Activated CD4-positive, alpha-beta T cell treated with anti-CD3 and anti-CD28 coated beads for 1 hour (primary cell): ENCODE measurements around the gene SF3A2.

Source experiments
- DNase-seq: peaks from one replicate; pipeline ENCODE4 v3.0.0-alpha.2; 2020

SF3A2 gene

DNA sequence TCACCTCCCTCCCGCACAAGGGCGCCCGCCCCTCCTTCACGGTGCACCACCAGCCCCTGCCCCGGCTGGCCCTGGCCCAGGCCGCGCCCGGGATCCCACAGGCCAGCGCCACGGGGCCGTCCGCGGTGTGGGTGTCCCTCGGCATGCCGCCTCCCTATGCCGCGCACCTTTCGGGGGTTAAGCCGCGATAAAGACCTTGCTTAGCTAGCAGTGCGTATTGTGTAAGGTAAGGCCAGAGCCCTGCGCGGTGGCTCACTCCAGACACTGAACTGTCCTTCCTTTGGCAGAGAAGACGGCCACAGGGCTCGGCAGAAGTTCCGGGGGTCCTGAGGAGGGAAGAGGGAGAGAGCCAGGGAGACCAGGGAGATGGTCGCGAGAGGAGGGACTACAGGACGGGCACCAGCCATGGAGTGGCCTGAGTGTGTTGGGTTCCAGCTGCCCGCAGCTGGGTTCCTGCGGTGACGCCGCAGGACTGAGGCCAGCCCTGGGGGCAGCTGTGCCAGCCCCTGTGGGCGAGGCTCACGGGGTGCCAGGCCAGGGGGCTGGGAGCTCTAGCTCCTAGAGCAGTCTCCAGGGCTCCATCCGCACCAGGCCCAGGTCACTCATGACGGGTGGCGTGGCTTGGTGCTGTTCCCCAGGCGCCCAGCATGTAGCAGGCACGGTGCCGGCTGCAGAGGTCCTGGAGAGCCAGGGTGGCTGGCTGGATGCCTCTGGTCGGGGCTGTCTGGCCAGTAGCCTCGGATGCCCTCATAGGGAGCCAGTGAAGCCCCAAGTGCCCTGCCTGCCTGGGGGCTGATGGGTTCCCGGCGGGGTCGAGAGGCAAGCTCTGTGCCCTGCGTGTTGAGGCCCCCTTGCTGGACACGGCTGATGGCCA is 8.2 kb upstream of the SF3A2 start:
- DNase-seq: no peak

DNA sequence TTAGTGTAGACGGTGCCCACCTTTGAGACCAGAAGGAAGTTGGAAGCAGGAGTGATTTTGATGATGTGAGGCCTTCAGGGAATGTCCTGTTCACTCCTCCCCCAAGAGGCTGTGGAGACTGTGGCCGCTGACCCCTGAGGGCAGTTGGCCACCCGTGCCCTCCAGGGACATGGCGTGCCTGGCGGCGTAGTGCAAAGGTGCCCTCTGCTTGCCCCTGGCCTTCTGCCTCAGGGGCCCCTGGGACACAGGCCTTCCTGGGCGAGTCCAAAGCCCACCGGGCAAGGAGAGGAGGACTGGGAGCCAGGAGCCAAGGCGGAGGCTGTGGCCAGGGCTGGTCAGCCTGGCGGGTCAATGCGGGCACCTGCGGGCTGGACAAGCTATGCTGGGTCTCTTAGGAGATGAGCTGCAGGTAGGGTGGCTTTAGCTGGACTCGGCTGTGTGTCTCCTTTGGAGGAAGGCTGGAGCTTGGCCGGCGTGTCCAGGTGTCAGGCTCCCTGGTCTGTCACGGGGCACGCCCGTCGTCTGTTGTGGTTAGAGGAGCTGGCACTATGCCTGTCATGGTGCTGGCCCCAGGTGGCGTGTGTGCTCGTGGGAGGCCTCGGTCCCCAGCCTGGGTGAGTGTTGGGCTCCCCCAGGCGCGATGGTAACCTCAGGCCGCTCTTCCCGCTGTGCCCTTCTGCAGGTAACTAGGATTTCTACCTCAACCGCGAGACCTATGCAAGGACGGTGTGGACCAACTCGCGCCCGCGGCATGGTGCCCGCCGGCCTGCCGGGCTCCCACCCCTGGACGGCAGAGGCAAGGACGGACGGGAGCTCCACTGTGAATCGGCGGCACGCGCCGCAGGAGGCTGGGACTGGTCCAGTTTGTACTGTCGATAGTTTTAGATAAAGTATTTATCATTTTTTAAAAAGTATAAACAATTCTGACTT is 7.3 kb upstream of the SF3A2 start:
- DNase-seq: no peak

DNA sequence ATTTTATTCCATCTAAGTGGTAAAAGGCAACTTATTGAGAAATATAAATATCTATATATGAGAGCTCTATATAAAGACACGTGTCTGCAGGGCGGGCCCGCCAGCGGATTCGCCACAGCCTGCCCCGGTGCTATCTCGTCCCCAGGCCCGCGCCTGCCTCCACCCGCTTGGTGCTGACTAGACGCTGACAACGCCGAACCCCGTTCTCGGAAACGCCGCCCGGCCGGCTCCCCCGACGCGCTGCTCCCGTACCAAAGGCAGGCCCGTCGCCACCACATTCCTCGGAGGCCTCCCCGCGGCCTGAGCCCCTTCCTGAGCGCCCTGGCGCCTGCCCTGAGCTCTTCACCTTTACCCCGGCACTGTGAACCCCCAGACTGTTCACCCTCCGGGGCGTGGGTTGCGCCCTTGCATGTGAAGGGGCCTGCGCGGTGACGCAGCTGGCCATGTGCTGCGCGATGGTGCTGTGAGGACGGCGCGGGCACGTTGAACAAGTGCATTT is 6.5 kb upstream of the SF3A2 start:
- no peak for DNase-seq

GRCh38 chr19:2230807-2231533 is 5.7 kb upstream of the SF3A2 start:
- no peak for DNase-seq

DNA sequence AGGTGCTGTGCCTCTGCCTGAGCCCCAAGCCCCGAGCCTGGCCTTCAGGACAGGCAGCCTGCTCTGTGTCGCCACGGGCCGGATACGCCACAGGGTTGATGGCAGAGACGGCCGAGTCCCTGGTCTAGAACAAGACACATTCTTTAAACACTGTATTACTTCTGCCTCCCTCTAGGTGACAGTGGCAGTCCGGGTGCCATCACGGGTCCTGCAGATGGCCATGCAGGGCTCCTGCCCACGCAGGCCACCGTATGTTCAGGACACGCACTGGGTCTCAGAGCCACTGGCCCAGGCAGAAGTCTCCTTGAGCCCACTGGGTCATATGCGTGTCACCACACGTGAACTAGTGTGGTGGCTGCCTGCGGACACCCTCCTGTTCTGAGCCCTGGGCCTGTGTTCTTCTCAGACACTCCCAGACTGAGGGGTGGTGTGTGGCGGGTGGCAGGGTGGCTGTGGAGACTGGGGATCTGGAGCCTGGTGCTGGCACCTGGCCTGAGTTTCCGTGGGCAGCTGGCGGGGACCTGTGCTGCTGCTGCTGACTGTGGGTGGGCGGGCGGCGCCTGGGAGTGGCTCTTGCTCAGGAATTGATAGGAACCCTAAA is 4.9 kb upstream of the SF3A2 start:
- DNase-seq: no peak

- no peak for DNase-seq
These were observed 4.1 kb upstream of the SF3A2 start for GRCh38 chr19:2232286-2233151.

DNA sequence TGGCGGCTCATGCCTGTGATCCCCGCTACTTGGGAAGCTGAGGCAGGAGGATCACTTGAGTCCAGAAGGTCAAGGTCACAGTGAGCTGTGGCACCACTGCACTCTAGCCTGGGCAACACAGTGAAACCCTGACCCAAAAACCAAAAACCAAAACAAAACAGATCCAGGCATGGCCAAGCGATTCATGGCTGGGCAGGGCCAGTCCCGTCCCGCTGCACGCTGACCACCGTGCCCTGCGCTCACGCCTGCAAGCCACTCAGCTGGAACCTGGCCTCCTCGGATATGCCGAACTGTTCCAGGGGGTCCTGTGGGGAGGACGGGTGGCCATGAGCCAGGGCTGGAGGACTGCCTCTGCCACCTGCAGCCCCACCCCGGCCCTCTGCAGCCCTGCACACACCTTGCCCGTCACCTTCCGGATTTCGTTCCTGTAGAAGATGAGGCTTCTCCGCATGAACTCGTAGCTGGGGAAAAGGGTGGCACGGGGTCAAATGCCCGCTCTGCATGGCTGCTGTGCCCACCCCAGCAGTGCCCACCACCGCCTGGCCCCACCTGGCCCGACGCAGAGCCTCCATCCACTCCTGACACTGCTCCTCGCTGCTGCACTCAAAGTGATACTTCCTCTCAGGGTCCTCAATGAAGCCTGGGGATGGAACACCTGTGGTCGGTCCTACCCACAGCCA is 2.9 kb upstream of the SF3A2 start:
- DNase-seq: no peak

DNA sequence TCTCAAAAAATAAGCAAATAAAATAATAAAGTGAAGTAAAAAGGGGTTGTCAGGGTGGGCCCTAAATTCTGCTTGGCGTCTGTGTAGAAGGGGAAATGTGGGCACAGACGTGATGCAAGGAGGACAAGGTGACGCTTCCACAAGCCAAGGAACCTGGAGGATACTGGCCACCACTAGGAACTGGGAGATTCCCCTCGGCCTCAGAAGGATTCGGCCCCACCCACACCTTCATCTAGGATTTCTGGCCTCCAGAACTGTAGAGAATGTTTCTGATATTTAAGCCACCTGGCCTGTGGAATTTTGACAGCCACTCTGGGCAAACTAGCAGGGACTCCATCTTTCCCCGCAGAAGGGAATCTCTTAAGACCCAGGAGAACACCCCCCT is 1.6 kb upstream of the SF3A2 start:
- DNase-seq: no peak

DNA sequence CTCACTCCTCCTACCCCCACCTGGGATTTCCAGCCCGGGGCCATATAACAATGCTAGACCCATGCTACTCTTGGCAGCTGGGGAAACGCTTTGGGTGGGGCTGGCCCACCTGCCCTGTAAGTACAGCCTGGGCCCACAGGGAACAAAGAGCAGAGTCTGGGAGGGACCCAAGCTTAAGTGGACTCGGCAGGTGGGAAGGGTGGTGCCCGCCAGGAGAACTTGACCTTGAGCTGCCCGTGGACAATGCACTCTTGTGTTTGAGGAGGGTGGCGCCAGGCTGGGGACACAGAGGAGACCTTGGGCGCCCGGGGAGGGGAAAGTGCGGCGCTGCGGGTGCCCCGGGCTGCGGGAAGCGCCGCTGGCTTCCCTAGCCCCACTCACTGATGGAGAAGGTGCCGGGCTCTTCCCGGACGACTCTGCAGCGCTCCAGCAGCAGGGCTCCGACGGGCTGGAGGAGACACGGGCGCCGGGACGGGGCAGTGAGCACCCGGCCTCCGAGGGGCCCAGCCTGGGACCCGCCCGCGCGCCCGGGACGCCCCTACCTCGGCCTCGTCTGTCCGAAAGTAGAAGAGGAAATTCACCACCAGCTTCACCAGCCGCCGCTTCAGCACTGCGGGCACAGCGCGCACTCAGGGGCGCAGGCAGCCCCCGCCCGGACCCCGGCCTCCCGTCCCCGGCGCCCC is 1.1 kb upstream of the SF3A2 start:
- DNase-seq: no peak

GRCh38 chr19:2236064-2236313 is 635 bp upstream of the SF3A2 start:
- no peak for DNase-seq

DNA sequence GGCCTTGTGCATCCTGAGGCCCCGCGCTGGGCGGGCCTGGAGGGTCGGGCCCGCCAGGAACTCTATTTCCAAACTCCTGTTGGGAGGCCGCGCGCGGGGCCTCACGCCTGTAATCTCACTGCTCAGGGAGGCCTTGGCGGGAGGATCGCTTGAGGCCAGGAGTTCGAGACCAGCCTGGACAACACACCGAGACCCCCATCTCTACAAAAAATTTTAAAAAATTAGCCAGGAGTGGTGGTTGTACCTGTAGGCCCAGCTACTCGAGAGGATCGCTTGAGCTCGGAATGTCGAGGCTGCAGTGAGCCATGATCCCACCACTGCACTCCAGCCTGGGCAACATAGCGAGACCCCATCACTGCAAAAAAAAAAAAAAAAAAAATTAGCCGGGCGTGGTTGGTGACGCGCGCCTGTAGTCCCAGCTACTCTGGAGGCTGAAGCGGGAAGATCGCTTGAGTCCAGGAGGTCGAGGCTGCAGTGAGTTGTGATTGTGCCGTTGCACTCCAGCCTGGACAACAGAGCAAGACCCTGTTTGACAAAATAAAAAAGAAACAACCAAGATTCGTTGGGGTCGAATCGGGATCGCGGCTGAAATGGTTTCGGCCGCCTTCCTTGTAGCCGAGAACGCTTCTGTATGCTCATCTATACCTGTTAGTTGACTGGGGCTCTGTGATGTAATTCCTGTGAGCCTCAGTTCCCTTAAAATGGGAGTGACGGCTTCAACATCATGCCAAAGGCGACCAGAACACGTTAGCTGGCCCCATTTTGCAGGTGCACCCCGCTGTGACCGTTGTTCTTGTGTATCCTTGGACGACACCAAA is 636 bp downstream of the SF3A2 start:
- no peak for DNase-seq

DNA sequence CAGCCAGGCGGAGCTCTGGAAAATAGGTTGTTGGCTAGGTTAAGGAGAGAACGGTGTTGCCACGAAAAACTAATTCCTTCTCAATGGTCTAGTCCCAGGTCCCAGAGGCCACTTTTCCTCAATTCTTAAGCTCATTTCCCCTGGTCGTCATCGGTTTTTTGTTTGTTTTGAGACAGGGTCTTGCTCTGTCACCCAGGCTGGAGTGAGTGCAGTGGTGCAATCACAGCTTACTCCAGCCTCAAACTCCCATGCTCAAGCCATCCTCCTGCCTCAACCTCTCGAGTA is 1.2 kb downstream of the SF3A2 start:
- DNase-seq: no peak

DNA sequence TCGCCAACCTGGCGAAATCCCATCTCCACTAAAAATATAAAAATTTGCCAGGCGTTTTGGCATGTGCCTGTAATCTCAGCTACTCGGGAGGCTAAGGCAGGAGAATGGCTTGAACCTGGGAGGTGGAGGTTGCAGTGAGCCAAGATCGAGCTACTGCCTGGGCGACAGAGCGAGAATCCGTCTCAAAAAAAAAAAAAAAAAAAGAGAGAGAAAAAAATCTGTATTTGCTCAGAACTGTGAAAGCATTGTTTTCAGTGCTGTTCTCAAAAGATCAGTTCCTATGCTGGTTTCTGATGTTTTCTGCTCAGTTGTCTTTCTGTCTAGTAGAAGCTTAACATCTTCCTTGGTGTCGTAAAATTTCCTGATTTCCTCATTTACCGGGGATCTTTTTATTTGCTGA is 2.5 kb downstream of the SF3A2 start:
- no peak for DNase-seq

GRCh38 chr19:2239771-2240770 is 3.4 kb downstream of the SF3A2 start:
- no peak for DNase-seq

- DNase-seq: no peak
These were observed 4.5 kb downstream of the SF3A2 start for GRCh38 chr19:2240881-2241760.

DNA sequence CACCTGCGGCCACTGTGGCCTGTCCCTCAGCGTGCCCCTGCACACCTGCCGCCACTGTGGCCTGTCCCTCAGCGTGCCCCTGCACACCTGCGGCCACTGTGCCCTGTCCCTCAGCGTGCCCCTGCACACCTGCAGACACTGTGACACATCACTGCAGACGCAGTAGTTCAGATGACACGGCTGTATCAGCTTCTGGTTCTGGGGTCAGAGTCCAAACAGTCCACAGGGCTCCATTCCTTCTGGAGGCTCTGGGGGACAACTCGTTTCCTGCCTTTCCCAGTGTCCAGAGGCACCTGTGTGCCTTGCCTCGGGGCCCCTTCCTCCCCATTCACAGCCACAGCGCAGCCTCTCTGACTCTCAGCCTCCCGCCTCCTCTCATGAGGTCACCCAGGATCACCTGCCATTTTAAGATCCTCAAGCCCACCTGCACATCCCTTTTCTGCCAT is 5.5 kb downstream of the SF3A2 start:
- no peak for DNase-seq

- DNase-seq: no peak
These were observed 6.2 kb downstream of the SF3A2 start for GRCh38 chr19:2242816-2243215.
